Measurements from ENCODE around the gene VENTX.

The VENTX gene

GRCh38 chr10:133197786-133198185, 39.9 kb upstream of the VENTX start:
- no peak for TF ChIP-seq FOXM1 (IDR thresholded peaks at IDR 0.05; ENCODE audit: borderline replicate concordance, low read depth)
- TF ChIP-seq RAD21 (IDR thresholded peaks at IDR 0.05; ENCODE audit: low read depth), result no peak

- TF ChIP-seq ZBTB7A (IDR thresholded peaks at IDR 0.05; ENCODE audit: low read depth) (no peak), USF1 (IDR thresholded peaks at IDR 0.05) (no peak), RAD21 (IDR thresholded peaks at IDR 0.05; ENCODE audit: low read depth) (no peak), EP300 (IDR thresholded peaks at IDR 0.05; ENCODE audit: borderline replicate concordance) (no peak), REST (IDR thresholded peaks at IDR 0.05; ENCODE audit: low read depth) (no peak)
These were observed 39.4 kb upstream of the VENTX start for GRCh38 chr10:133198206-133198605.

- TF ChIP-seq TEAD4 (IDR thresholded peaks at IDR 0.05) (peak; percentile 29; the same call in 1 of the 2 replicates), FOXM1 (IDR thresholded peaks at IDR 0.05; ENCODE audit: borderline replicate concordance, low read depth) (no peak), TAF1 (IDR thresholded peaks at IDR 0.05; ENCODE audit: low read depth) (no peak)
- TF ChIP-seq, protein P1, sequence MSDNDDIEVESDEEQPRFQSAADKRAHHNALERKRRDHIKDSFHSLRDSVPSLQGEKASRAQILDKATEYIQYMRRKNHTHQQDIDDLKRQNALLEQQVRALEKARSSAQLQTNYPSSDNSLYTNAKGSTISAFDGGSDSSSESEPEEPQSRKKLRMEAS (IDR thresholded peaks at IDR 0.05), result 0 out of 2 replicates have a peak, but pooled peaks have one; percentile 22
These were observed 38.8 kb upstream of the VENTX start for GRCh38 chr10:133198621-133199487.

GRCh38 chr10:133199488-133199885, 38.2 kb upstream of the VENTX start:
- TF ChIP-seq CREB1 (IDR thresholded peaks at IDR 0.05; ENCODE audit: low read depth) (no peak), TAF1 (IDR thresholded peaks at IDR 0.05; ENCODE audit: low read depth) (no peak), CEBPB (IDR thresholded peaks at IDR 0.05) (no peak), EGR1 (IDR thresholded peaks at IDR 0.05) (no peak), ZBTB7A (IDR thresholded peaks at IDR 0.05; ENCODE audit: low read depth) (no peak), RAD21 (IDR thresholded peaks at IDR 0.05; ENCODE audit: low read depth) (no peak), NFIC (IDR thresholded peaks at IDR 0.05) (no peak), USF1 (IDR thresholded peaks at IDR 0.05) (no peak), YY1 (IDR thresholded peaks at IDR 0.05; ENCODE audit: low read depth) (no peak), FOXM1 (IDR thresholded peaks at IDR 0.05; ENCODE audit: borderline replicate concordance, low read depth) (no peak)

- peak; percentile 8; the same call in 1 of the 2 replicates for TF ChIP-seq ZBTB7A (IDR thresholded peaks at IDR 0.05; ENCODE audit: low read depth)
- no peak for TF ChIP-seq TCF12 (IDR thresholded peaks at IDR 0.05; ENCODE audit: low read depth)
These were observed 37.6 kb upstream of the VENTX start for GRCh38 chr10:133199992-133200611.

DNA sequence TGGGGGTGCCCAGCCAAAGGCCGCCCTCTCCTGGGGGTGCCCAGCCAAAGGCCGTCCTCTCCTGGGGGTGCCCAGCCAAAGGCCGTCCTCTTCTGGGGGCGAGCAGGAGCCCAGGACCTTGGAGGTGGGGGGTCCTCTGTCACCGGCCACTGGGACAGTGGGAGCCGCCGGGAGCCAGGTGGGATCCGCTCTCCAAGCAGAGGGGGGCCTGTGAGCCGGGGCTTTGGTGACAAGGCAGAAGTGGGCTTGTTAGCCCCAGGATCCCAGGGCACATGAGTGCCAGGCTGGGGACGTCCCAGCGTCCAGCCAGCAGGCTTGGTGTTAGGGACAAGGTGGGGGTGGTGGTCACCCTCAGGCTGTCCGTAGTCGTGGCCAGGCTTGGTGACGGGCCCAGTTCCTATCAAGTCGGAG, 37.0 kb upstream of the VENTX start:
- TF ChIP-seq NFIC (IDR thresholded peaks at IDR 0.05) (no peak), ZBTB7A (IDR thresholded peaks at IDR 0.05; ENCODE audit: low read depth) (0 out of 2 replicates have a peak, but pooled peaks have one; percentile 15)

DNA sequence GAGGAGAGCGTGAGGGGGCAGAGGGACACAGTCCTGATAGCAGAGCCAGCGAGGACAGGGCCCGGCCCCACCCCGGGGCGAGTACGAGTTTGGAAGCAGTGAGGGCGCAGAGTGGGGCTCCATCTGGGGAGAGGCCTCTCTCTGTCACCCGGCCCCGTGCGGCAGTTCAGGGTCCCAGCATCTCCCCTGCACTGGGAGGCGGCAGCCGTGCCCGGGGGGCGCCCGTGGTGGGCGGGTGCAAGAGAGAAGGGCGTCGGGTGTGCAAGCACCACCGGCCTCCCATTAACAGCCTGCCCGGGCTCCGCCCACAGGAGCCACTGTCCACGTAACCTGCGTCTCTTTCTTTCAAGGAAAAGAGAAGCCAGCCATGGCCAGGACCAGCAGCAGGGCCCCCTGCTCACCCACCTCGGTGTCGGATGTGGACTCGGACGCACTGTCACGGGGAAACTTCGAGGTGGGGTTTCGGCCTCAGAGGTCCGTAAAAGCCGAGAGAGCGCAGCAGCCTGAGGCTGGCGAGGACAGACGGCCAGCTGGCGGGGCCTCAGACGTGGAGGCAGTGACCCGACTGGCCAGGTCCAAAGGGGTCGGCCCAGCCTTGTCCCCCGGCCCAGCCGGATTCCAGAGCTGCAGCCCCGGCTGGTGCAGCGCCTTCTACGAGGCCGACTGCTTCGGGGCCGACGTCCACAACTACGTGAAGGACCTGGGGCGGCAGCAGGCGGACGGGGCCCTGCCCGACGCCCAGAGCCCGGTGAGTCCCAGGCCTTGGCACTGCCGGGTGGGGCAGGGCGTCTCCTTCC, 36.3 kb upstream of the VENTX start:
- TF ChIP-seq TEAD4 (IDR thresholded peaks at IDR 0.05) (no peak), RAD21 (IDR thresholded peaks at IDR 0.05; ENCODE audit: low read depth) (no peak), EGR1 (IDR thresholded peaks at IDR 0.05) (no peak), ZBTB7A (IDR thresholded peaks at IDR 0.05; ENCODE audit: low read depth) (no peak), TCF12 (IDR thresholded peaks at IDR 0.05; ENCODE audit: low read depth) (no peak), FOXM1 (IDR thresholded peaks at IDR 0.05; ENCODE audit: borderline replicate concordance, low read depth) (no peak), NFIC (IDR thresholded peaks at IDR 0.05) (no peak)
- TF ChIP-seq, protein P1 (IDR thresholded peaks at IDR 0.05), result no peak

Measured in Ishikawa (cell line).